ENCODE data around the gene FBXO42.
A peak's percentile ranks its signal among the peaks of the same experiment; 100 is the strongest.
"Not testable (repeated sequence)": the region's sequence is repeated elsewhere in the genome, so short reads cannot be mapped to it uniquely, and the experiment has no call there.

The FBXO42 gene

DNA sequence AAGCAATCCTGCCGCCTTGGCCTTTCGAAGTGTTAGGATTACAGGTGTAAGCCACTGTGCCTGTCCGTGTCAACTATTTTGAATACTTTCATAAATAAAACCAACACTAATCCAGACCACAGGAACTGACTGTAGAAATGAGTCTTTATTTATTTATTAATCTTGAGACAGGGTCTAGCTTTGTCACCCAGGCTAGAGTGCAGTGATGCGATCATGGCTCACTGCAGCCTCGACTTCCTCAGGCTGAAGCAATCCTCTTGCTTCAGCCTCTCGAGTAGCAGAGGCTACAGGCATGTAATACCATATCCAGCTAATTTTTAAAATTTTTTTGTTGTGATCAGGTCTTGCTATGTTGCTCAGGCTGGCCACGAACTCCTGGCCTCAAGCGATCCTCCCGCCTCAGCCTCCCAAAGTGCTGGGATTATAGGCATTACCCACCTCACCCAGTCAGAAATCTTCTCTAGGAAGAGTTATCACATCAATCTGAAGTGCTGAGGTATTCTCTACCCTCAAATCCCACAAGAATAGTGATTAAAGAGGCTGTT is 93.6 kb downstream of the FBXO42 start:
- no peak for DNase-seq

DNA sequence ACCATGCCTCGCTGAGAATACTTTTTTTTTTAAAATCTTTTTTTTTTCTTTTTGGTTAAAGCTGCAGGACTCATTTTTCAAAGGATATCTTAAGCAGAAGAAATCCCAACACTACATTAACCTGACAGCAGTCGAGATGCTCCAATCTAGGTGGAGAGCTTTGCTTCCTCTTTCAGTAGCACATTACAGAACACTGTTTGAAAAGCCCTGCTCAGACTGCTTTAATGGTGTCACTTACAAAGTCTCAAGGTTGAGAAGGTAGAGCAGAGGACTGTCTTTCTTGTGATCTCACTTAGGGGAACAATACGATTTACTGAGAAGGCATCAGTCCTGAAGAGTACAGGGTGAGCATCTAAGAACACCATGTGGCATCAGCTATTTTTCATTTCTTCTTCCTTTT is 94.3 kb downstream of the FBXO42 start:
- no peak for DNase-seq

DNA sequence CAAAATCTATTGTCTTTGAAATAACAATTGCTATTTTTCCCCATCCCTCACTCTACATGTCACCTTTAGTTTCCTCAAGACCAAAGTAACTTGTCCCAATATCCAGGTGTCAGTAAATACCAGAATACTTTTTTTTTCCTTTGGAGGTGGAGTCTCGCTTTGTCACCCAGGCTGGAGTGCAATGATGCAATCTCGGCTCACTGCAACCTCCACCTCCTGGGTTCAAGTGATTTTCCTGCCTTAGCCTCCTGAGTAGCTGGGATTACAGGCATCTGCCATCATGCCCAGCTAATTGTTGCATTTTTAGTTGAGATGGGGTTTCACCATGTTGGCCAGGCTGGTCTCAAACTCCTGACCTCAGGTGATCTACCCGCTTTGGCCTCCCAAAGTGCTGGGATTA is 94.7 kb downstream of the FBXO42 start:
- DNase-seq: not testable (repeated sequence)

DNA sequence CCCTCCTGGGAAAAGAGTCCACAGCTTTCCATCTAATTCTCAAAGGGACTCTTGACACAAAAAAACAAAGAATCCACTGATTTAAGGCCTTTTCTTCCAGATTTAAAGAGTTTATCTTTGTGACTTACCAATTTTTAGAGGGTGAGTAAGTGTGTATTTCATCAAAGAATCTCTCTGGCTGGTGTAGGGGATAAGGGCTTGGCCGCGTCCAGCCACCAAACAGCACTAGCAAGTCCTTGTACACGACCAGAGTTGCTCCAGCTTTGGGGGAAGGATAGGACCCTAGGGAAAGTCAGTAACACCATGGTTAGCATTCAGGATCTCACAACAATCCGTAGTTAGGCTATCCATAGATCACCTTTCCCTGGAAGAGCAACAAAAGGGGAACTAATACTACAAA is 95.8 kb downstream of the FBXO42 start:
- no peak for DNase-seq

DNA sequence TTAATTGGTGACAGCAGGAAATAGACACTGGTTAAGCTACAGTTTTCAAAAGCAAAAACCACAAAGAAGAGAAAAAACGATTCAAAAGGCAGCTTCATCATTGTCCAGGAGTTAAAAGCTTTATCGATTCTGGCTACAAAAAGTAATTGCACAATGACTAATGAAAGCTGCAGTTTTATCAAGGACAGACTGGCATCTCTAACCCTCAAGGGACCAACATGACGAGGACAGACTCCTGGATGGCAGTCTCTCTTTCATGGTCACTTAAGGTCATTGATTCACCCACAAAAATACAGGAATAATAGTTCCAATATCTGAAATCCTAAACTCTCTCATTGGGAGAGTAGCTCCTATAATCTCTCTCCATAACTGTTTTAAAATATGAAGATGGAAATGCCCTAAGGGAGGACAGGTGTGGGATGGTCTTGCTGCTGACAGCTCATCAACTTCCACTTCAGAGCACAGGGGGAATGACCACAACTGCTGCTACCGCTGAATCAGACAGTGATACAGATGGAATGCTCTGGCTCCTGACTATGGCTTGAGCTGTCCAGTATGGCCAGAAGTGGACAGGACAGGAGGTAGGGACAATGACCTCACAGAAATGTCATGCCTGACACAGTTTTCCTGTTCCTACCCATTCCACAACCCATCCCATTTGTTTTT is 97.9 kb downstream of the FBXO42 start:
- no peak for DNase-seq

DNA sequence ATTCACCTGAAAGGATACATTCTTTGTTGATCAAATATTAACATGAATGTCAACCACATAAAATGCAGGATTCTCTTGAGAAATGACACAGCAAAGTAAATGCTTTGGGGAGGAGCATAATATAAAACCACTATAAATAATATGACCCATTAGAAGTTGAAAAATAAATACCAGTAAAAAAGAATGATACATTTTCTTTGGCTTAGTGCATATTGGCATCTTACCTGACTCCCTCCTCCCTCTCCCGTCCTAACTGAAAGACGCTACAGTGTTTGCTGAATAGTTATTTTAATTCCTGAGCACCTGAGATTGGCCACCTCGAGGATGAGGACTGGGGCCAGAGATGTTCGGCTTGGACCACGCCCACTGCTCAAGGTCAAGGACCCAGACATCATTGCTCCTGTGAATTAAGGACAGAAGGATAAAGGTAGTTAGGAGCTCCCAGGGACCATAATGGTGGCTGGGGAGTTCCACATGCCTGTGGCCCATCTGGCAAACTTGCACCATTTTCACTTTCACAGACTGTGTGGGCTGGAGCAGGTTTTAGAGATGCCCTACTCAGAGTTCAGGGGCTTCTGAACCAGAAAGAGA is 98.9 kb downstream of the FBXO42 start:
- no peak for DNase-seq

DNA sequence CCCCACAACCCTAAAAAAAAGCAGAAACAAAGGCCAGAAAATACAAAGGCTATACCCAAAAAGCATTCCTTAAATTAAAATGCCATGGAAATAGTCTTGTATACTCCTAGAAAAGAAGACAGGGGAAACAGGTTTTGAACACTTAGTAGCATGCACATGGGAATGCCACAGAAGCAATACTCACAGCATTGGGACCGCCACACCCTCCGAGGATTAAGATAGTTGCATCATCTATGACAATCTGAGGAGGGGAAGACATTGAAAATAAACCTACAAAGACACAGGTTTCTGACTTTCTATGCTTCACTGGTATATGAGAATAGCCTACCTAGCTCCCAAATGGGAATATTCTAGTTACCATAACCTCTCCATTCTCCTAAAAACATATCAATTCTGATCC is 99.4 kb downstream of the FBXO42 start:
- DNase-seq: no peak

DNA sequence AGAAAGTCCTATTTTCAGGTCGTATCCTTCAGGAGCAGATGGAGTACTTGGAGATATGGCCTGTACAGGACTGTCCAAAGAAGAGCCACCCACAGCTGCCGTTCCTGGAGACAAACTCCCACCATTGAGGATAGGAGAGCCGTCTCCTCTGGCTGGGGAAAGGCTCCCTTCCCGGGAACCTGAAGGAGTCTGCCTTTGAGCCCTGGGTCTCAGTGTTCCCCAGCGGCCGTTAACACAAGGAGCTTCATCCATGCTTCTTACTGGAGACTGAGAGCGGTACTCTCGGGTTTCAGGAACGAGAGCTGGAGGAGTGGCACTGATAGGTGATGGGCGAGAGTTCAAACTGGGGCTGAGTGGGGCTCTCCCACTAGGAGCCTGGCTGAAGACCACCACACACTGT is 100.9 kb downstream of the FBXO42 start:
- DNase-seq: no peak

DNA sequence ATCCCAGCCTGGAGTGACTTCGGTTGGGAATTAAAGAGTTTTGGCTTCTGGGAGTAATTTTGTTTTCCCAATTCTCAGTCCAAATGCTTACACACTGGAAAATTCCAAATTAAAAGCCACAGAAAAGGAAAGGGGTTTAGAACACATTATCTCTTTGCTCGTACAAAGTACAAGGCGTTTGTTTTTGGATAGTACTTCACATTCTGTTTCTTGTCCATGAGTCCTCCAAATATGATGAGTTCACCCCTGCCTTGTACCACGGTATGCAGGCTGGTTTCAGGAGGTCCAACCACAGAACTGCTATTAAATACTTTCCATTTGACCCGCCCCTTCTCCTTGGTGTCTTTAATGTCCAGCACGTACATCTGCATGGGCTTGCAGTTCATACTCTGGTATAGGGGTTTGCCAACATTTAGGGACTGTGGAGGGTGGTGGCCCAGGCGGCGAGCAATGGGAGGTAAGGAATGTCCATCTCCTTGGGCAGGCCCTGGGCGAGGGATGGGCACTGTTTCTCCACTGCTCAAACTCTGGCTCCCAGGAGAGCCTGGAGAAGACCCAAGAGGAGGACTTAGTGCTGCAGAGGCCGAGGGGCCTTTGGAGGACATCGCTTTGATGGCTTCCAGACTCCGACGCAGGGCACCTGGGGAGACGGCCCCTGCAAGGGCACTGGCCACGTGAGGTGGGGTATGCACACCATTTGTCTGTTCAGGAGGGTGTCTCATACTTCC is 101.6 kb downstream of the FBXO42 start:
- DNase-seq: no peak

DNA sequence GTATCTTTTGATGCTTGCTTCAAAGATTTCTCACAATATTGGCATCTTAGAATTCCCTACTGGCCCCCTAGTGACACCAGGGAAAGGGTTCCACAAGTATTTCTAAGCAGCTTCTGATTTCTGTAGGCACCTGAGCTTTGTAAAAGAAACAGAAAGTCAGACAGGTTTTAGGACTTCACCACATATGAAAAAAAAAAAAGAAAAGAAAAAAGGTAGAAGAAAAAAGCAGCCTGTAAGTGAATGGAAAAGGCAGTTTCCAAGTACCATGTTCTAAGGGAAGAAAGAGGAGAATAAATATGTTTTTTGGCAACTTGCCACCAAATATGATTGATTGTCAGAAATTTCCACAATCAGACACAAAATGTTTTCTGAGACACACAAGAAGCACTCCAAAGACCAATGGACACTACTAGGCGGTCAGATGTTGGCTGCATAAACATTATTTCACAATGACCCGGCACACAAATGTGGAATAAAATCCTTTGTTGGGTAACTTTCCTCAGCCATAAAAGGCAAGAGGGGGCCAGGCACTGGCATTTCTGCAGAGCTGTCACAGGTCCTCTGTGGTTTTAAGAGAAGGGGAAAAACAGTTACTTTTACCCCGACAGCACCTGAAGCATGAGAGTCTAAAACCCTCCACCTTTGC is 102.6 kb downstream of the FBXO42 start:
- DNase-seq: no peak

DNA sequence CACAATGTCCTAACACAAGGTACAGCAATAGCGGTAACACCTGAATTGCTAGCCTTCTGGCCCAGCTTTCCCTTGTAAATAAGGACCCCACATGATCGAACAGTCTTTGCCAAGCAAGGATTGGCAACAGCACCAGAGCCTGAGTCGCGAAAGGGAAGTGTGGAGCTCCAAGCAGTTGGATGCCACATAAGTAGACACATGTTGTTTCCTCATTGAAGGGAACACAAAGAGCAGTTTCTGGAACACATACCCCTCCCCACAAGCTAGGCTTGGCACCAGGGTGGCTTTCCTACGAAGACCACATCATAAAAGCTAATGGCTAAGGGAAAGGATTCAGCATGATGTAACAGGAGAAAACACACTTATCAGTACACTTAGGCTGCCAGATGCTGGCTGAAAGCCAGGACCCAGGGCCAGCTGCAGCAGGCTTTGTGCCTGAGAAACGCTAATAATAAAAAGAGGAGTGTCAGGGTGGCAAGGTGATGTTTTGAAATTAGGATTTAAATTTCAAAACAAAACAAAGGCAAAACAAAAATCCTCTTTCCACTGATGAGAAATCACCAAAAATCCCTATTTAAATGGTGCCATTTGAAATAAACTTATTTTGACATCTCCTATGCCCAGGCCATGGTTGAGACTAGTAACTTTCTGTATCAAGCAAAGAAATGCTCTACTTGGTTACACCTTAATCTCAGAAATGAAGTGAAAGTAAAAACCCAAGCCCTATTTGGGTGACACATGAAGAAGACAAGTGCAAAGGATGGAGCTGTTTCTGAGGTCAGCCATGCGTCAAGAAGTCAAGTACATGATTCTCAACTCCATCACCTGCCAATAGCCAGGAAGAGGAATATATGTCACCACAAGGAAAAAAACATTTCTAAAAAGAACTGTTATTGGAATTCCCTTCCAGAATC is 103.4 kb downstream of the FBXO42 start:
- peak in 1 of 2 donors; percentile 33 for DNase-seq

DNA sequence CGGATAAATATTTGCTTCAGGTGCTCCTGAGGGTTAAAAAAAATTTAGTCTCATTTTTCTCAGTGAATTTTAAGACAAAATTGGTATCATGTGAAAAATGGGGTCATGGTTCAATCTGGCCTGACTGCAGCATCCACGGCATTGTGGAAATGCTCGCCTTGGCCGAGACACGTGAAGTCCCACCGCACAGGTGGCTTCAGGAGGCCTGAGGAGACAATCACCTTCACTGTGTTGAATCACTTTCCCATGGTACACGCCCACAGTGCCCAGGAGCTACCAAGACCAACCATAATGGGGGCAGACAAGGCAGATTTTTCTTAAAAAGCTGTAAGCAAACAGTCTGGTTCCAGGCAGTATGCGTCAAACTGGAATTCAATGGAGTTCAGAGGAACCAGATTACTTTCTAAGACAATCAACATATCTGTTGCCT is 104.3 kb downstream of the FBXO42 start:
- DNase-seq: no peak

DNA sequence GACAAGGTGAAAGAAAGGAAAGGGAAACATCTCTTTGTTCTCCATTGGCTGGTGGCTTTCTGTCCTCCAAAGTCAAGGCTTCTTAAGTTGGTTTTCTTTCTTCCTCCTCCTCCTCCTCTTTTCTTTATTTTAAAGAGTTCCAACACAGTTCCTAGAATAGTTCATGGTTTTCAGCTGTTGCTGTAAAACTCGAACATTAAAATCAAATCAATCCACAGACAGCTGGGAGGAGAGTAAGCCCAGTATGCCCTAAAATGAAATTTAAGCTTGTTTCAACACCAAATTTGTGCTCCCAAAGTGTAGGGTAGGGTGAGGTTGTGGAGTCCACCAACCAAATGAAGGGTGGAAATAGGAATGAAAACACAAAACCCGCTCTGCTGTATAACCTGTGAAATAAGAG is 104.8 kb downstream of the FBXO42 start:
- no peak for DNase-seq

DNA sequence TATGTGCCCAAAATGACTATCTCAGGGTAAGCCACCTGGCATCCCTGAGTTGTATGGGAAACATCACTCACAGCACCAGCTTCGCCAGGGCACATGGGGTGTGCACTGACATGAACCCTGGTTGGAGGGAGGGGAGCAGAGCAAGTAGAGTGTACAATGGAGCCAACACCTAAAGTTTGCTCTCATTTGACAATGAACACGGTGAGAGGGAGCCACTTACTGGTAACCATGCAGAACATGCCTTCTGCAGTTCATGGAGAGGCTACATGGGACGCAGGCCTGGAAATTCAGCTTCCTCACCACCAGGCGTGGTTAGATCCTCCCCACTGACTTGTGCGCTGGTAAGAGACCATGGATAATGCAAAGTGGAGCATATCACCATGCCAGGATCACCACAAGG is 105.3 kb downstream of the FBXO42 start:
- DNase-seq: no peak

DNA sequence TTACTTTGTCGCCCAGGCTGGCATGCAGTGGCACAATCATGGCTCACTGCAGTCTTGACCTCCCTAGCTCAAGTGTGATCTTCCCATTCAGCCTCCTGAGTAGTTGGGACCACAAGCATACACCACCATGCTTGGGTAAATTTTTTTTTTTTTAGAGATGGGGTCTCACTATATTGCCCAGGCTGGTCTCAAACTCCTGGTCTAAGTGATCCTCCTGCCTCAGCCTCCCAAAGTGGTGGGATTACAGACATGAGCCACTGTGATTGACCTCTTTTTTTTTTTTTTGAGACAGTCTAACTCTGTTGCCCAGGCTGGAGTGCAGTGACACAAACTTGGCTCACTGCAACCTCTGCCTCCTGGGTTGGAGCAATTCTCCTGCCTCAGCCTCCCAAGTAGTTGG is 106.0 kb downstream of the FBXO42 start:
- DNase-seq: not testable (repeated sequence)

DNA sequence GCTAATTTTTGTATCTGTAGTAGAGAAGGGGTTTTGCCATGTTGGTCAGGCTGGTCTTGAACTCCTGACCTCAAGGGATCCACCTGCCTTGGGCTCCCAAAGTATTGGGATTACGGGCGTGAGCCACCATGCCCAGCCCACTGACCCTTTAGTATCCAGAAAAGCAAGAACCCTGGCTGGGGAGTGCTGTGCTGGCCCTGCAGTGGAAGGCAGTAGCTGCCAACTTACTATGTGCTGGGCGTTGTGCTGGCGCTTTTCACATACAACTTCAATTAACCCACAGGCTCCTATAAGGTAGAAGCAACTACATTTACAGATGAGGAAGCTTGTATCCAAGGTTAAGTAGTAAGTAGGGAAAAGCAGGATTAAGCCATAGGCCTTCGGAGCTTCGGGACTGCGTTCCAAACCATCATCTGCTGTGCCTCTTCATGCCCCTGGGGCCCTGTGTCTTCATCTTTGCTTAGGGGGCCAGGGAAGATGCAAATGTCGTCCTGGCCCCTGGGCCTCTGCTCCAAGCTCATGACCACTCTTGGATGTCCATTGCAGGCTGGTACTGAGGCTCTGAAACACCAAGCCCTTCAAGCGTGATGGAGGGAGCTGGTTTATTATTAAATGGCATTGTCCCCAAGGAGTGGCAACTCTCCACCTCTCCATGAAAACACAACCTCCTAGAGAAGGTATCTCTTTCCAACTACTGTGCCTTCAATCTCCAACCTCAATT is 106.6 kb downstream of the FBXO42 start:
- no peak for DNase-seq

DNA sequence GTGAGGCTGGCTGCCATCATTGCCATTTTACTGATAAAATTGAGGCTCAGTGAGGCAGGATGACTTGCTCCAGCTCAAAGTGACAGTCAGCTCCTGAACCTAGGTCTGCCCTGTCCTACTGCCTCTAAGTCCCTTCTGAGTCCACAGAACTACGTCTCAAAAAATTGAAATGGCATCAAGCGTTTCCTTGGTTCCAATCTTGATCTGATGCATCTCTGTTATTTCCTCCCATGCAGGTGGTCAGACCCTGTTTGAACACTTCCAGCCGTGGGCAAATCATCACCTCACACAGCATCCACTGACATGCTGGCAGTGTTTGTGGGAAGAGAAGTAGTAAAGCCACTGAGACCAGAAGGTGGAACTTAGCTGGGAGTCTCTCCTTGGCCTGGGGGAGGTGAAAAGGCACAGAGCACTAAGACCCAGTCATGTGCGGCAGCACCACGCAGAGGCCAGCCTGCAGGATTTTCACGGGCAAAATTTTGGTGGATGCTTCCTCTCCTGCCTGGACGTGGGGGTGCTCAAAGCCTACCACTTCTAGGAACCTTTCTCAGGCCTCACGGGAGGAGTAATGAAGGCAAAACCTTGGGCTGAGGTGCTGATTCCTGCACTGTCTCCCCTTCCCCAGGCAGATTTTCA is 107.5 kb downstream of the FBXO42 start:
- DNase-seq: no peak

DNA sequence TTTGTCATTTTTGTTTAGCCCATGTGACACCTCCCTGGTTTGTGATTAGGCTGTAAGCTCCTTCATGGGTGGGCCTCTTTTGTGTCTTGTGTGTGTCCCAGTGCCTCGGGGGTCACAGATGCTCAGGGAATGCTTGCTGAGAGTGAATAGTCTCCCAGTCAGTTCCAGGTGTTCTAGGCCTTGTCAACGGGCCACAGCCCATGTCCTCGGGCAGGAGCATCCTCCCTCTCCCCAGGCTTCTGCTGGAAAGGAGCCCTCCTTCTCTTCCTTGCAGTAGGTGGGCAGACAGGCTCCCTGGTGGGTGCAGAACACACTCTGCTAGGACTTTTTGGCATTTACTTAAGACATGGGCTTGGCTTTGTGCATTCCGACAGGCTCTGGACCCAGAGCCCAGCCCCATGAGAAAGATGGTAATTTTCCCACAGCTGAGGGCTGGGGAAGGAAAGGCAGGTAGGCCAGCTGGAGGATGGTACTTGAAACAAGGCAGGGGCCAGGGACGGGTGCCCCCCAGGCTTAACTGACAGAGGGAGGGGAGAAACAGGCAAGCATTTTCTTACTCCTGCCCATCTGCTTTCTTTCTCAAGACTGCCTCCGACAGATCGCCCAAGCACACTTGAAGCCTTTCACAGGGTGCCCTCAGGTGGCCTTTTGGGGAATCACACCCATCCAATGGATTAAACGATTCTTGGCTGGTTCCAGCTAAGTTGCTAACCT is 108.2 kb downstream of the FBXO42 start:
- peak; percentile 29 to 56 for DNase-seq

DNA sequence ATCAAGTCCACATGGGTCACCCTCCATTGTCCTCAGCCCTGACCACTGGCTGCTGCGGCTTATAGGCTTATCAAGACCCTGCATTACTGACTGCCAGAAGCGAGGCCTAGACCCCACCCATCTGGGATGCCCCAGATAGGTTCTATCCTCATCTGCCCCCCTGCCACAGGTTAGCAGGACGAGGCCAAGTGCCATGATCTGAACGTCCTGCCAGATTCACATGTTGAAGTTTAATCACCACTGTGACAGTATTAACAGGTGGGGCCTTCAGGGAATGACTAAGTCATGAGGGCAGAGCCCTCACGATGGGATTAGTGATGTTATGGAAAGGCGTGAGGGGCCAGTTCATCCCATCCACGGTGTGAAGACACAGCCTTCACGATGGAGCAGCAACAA is 109.1 kb downstream of the FBXO42 start:
- no peak for DNase-seq

DNA sequence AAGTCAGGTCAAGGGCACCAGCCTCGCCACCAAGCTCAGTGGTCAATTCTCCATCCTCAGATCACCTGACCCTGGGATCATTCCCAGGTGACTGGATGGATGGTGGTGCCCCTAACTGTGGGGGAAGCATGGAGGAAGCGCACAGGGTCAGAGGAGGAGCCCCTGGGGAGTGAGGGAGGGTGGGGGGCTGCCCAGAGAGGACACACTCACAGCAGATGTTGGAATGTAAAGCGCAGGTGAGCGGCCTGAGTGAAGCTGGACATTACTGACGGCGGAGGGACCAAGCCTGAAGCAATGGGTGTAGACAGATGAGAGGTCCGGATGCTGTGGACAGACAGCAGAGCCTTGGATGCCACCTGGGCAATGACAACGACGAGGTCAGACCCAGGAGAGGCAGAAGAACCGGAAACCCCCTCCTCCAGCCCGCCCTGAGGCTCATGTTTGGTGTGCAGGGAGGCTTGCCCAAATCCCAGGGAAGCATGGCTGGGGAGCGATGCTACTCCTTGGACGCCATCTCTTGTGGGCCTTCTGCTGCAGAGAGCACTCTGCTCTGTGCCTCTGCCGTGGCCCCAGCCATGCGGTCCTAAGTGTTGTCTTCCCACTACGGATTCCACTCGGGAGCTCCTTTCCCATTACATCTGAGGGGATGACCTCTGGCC is 109.6 kb downstream of the FBXO42 start:
- DNase-seq: no peak

Data from bone marrow (tissue), 2 donors.